H9 (cell line): Measurements from ENCODE around the gene DHRS4L2. TPM values are rescaled to one million over a fixed set of nuclear protein-coding genes. Genes with fewer than 3 reads are reported as not detected.
"Not testable (repeated sequence)": the region's sequence is repeated elsewhere in the genome, so short reads cannot be mapped to it uniquely, and the experiment has no call there.

Experiments used
- DNase-seq: peaks from one replicate; pipeline ENCODE4 v3.0.0-alpha.2; 2017
- H2AFZ ChIP-seq: one replicate; pipeline ENCODE4 v1.6.1; 2013; ENCODE audit warnings: mild to moderate bottlenecking, low read length, control low read depth, moderate library complexity
- H2AK5ac ChIP-seq: 2 replicates; pipeline ENCODE4 v1.6.1; 2013; ENCODE audit warnings: low read length, control low read depth, mixed read lengths; ENCODE audit not compliant: insufficient read length
- H2BK120ac ChIP-seq: one replicate; pipeline ENCODE4 v1.6.1; 2013; ENCODE audit warnings: low read depth, mild to moderate bottlenecking, low read length, control low read depth, inconsistent platforms; ENCODE audit not compliant: poor library complexity, severe bottlenecking
- H2BK12ac ChIP-seq: 2 replicates; pipeline ENCODE4 v1.6.1; 2013; ENCODE audit warnings: low read length, control low read depth, mixed read lengths, low read depth; ENCODE audit not compliant: insufficient read length
- H2BK15ac ChIP-seq: 2 replicates; pipeline ENCODE4 v1.6.1; 2013; ENCODE audit warnings: low read depth, low read length, control low read depth
- H2BK20ac ChIP-seq: one replicate; pipeline ENCODE4 v1.6.1; 2013; ENCODE audit warnings: low read depth, mild to moderate bottlenecking, low read length, control low read depth, inconsistent platforms; ENCODE audit not compliant: poor library complexity, severe bottlenecking
- H2BK5ac ChIP-seq: 2 replicates; pipeline ENCODE4 v1.6.1; 2013; ENCODE audit warnings: low read length, control low read depth, mixed read lengths; ENCODE audit not compliant: insufficient read length
- H3K14ac ChIP-seq: 2 replicates; pipeline ENCODE4 v1.6.1; 2013; ENCODE audit warnings: low read length, control low read depth; ENCODE audit not compliant: insufficient read depth
- H3K18ac ChIP-seq: 2 replicates; pipeline ENCODE4 v1.6.1; 2013; ENCODE audit warnings: low read depth, mild to moderate bottlenecking, mixed read lengths, low read length, control low read depth; ENCODE audit not compliant: insufficient read length
- H3K23ac ChIP-seq: 2 replicates; pipeline ENCODE4 v1.6.1; 2013; ENCODE audit warnings: low read length, control low read depth, mixed read lengths, low read depth; ENCODE audit not compliant: insufficient read length
- H3K23me2 ChIP-seq: 2 replicates; pipeline ENCODE4 v1.6.1; 2013; ENCODE audit warnings: low read depth, mild to moderate bottlenecking, mixed read lengths, low read length, control low read depth; ENCODE audit not compliant: insufficient read length, poor library complexity, severe bottlenecking
- H3K27ac ChIP-seq: 2 replicates; pipeline ENCODE4 v1.5.1; 2013; ENCODE audit warnings: low read length, control low read depth, mixed read lengths, low read depth; ENCODE audit not compliant: insufficient read length
- H3K27me3 ChIP-seq: 2 replicates; pipeline ENCODE4 v1.6.1; 2013; ENCODE audit warnings: low read length, control low read depth, inconsistent platforms; ENCODE audit not compliant: insufficient read depth
- H3K4ac ChIP-seq: 2 replicates; pipeline ENCODE4 v1.6.1; 2013; ENCODE audit warnings: low read depth, mild to moderate bottlenecking, control low read depth, inconsistent platforms, low read length, moderate library complexity
- H3K4me1 ChIP-seq: 2 replicates; pipeline ENCODE4 v1.6.1; 2013; ENCODE audit warnings: low read length, control low read depth, inconsistent platforms; ENCODE audit not compliant: insufficient read depth
- H3K4me2 ChIP-seq: 2 replicates; pipeline ENCODE4 v1.6.1; 2013; ENCODE audit warnings: low read length, control low read depth, mixed read lengths; ENCODE audit not compliant: insufficient read length, insufficient read depth
- H3K56ac ChIP-seq: 2 replicates; pipeline ENCODE4 v1.6.1; 2013; ENCODE audit warnings: low read depth, mild to moderate bottlenecking, mixed read lengths, low read length, control low read depth; ENCODE audit not compliant: insufficient read length
- H3K79me1 ChIP-seq: 2 replicates; pipeline ENCODE4 v1.6.1; 2013; ENCODE audit warnings: low read depth, mild to moderate bottlenecking, moderate library complexity, low read length, control low read depth, inconsistent platforms; ENCODE audit not compliant: insufficient read depth, poor library complexity, severe bottlenecking
- H3K79me2 ChIP-seq: 2 replicates; pipeline ENCODE4 v1.6.1; 2013; ENCODE audit warnings: low read length, control low read depth, inconsistent platforms; ENCODE audit not compliant: insufficient read depth
- H3K9ac ChIP-seq: 2 replicates; pipeline ENCODE4 v1.6.1; 2013; ENCODE audit warnings: low read length, control low read depth, mixed read lengths; ENCODE audit not compliant: insufficient read length; ENCODE audit errors: extremely low read depth
- H3K9me3 ChIP-seq: one replicate; pipeline ENCODE4 v1.6.1; 2013; ENCODE audit warnings: low read depth, low read length, inconsistent platforms; ENCODE audit not compliant: control insufficient read depth
- H3T11ph ChIP-seq: one replicate; pipeline ENCODE4 v1.6.1; 2013; ENCODE audit warnings: mild to moderate bottlenecking, low read length, control low read depth, inconsistent platforms
- H4K20me1 ChIP-seq: one replicate; pipeline ENCODE4 v1.6.1; 2013; ENCODE audit not compliant: control insufficient read depth, insufficient read length, insufficient read depth
- H4K5ac ChIP-seq: 2 replicates; pipeline ENCODE4 v1.6.1; 2013; ENCODE audit warnings: low read depth, mild to moderate bottlenecking, mixed read lengths, low read length, control low read depth; ENCODE audit not compliant: insufficient read length
- H4K8ac ChIP-seq: replicated peaks from 2 replicates; pipeline ENCODE4 v1.6.1; 2013; ENCODE audit warnings: low read length, control low read depth, mixed read lengths, low read depth; ENCODE audit not compliant: insufficient read length
- H4K91ac ChIP-seq: 2 replicates; pipeline ENCODE4 v1.6.1; 2013; ENCODE audit warnings: low read depth, mild to moderate bottlenecking, moderate library complexity, mixed read lengths, low read length, control low read depth; ENCODE audit not compliant: insufficient read length
- H3K27ac Mint-ChIP-seq, 3 experiments: 2 replicates in 2 of 3; 3 replicates in 1 of 3; pipeline ENCODE4 v1.8.0; 2020 to 2021; ENCODE audit warnings: mixed read lengths in 3 of 3, mild to moderate bottlenecking in 1 of 3, moderate library complexity in 1 of 3
- H3K27me3 Mint-ChIP-seq: 2 replicates; pipeline ENCODE4 v1.8.0; 2021; ENCODE audit warnings: low read depth, mild to moderate bottlenecking, moderate library complexity, mixed read lengths
- H3K36me3 Mint-ChIP-seq, 3 experiments: 2 replicates in 2 of 3; 3 replicates in 1 of 3; pipeline ENCODE4 v1.8.0; 2020 to 2021; ENCODE audit warnings: low read depth in 3 of 3, mixed read lengths in 3 of 3; ENCODE audit not compliant: insufficient read depth in 1 of 3
- H3K4me1 Mint-ChIP-seq, 2 experiments: 2 replicates each; pipeline ENCODE4 v1.8.0; 2020; ENCODE audit warnings: mixed read lengths in 2 of 2
- H3K4me3 Mint-ChIP-seq, 2 experiments: 2 replicates in 1 of 2; 3 replicates in 1 of 2; pipeline ENCODE4 v1.8.0; 2020 to 2021; ENCODE audit warnings: mild to moderate bottlenecking in 2 of 2, mixed read lengths in 2 of 2, moderate library complexity in 1 of 2
- H3K9me3 Mint-ChIP-seq, 2 experiments: 2 replicates in 1 of 2; 3 replicates in 1 of 2; pipeline ENCODE4 v1.8.0; 2020; ENCODE audit warnings: mild to moderate bottlenecking in 2 of 2, mixed read lengths in 2 of 2, moderate library complexity in 1 of 2
- CTCF ChIP-seq: fragments of 200-600 bp; sonication (generic); conservative IDR thresholded peaks from 3 replicates; pipeline ENCODE4 v1.8.0; 2021; ENCODE audit warnings: antibody characterized with exemption, mild to moderate bottlenecking
- WGBS: extraction: QIAGEN DNeasy Blood & Tissue Kit; methylation state at CpG from one replicate; pipeline ENCODE4 v1.1.7; 2013; ENCODE audit warnings: missing lambda C conversion rate, low lambda C conversion rate, mixed read lengths; ENCODE audit not compliant: insufficient read length; ENCODE audit errors: extremely low coverage; 5-methylcytosine and 5-hydroxymethylcytosine counted together
- total RNA-seq: library from RNA; stranded (reverse); gene quantifications from 2 replicates; pipeline ENCODE4 v1.2.1, GENCODE V29; 2021

Gene DHRS4L2
- total RNA-seq, 1 experiment from 2014 or later, result 10.2 TPM

GRCh38 chr14:24013654-24014514 lies 25.2 kb downstream of the DHRS4L2 start:
- no peak overlapping the region for H3T11ph ChIP-seq
- H3K9me3 ChIP-seq, result no peaks in the 10 kb centered on the region
- no peak overlapping the region for H3K4me2 ChIP-seq
- WGBS, result no CpG with 5 or more reads among the region's 12 CpGs
- H3K79me2 ChIP-seq, result no peaks in the 10 kb centered on the region
- Mint-ChIP-seq H3K36me3 (peaks cover 0 to 4% (median 0%) of the 10 kb centered on the region in 3 experiments; a peak in 1 of 7 replicates), H3K4me3 (no peak overlapping the region), H3K27ac (no peak overlapping the region), H3K27me3 (peaks cover 27% of the 10 kb centered on the region), H3K9me3 (peaks cover 9 to 22% of the 10 kb centered on the region in 2 experiments; a peak in 4 of 5 replicates), H3K4me1 (peaks cover 0 to 19% of the 10 kb centered on the region in 2 experiments; a peak in 3 of 4 replicates)
- no peak overlapping the region for H4K8ac ChIP-seq
- no peaks in the 10 kb centered on the region for H3K23me2 ChIP-seq
- no peak overlapping the region for H4K91ac ChIP-seq
- H4K5ac ChIP-seq, result no peak overlapping the region
- H3K56ac ChIP-seq, result no peak overlapping the region
- no peaks in the 10 kb centered on the region for H3K27me3 ChIP-seq
- peak; percentile 87 for TF ChIP-seq CTCF
- no peak overlapping the region for H2BK5ac ChIP-seq
- DNase-seq, result peak; percentile 69
- no peak overlapping the region for H3K9ac ChIP-seq
- no peak overlapping the region for H2BK12ac ChIP-seq
- no peak overlapping the region for H2BK20ac ChIP-seq
- no peaks in the 10 kb centered on the region for H4K20me1 ChIP-seq
- H3K79me1 ChIP-seq, result no peaks in the 10 kb centered on the region
- no peak overlapping the region for H2BK120ac ChIP-seq
- H3K4ac ChIP-seq, result no peak overlapping the region
- H3K27ac ChIP-seq, result no peak overlapping the region
- no peak overlapping the region for H2AK5ac ChIP-seq
- H2BK15ac ChIP-seq, result no peak overlapping the region
- no peak overlapping the region for H3K14ac ChIP-seq
- no peak overlapping the region for H2AFZ ChIP-seq
- H3K18ac ChIP-seq, result no peak overlapping the region
- no peaks in the 10 kb centered on the region for H3K4me1 ChIP-seq
- H3K23ac ChIP-seq, result no peak overlapping the region

- not testable (repeated sequence) for H3K23me2 ChIP-seq, H3K4me1 ChIP-seq, H3K56ac ChIP-seq, H2BK15ac ChIP-seq, H2BK120ac ChIP-seq, H3K4me2 ChIP-seq, H2AFZ ChIP-seq, H2BK5ac ChIP-seq, H3K9ac ChIP-seq, H3K79me2 ChIP-seq, H3K27ac Mint-ChIP-seq, H3K27ac ChIP-seq, H3K79me1 ChIP-seq, H3K27me3 ChIP-seq, H2BK12ac ChIP-seq, H4K91ac ChIP-seq, H3K18ac ChIP-seq, H3K36me3 Mint-ChIP-seq, H2BK20ac ChIP-seq, H3K4me3 Mint-ChIP-seq, H3K14ac ChIP-seq, H4K5ac ChIP-seq, DNase-seq, H3K9me3 ChIP-seq, H3K23ac ChIP-seq, H3K4ac ChIP-seq, H3T11ph ChIP-seq, H4K20me1 ChIP-seq, H2AK5ac ChIP-seq, H4K8ac ChIP-seq
- WGBS, result no CpG with 5 or more reads among the region's 6 CpGs
- H3K9me3 Mint-ChIP-seq, result peaks cover 13 to 25% of the 10 kb centered on the region in 2 experiments; a peak in 4 of 5 replicates
- peaks cover 0 to 16% of the 10 kb centered on the region in 2 experiments; a peak in 3 of 4 replicates for H3K4me1 Mint-ChIP-seq
- H3K27me3 Mint-ChIP-seq, result peaks cover 25% of the 10 kb centered on the region
These were observed 27.0 kb downstream of the DHRS4L2 start for GRCh38 chr14:24015745-24016144.
